SK-N-SH treated with all-trans-retinoic acid at 6 μM for 48 hours (cell line): ENCODE data around the gene ITGB3.

Experiments
- ARNTL ChIP-seq: fragments of 450-650 bp; formaldehyde crosslinking; IDR thresholded peaks from 2 replicates; pipeline ENCODE4 v1.5.0; 2020; ENCODE audit warnings: low read depth, mild to moderate bottlenecking, moderate library complexity, borderline replicate concordance
- BACH2 ChIP-seq: fragments of 250-450 bp; sonication (Bioruptor Pico); IDR thresholded peaks from 2 replicates; pipeline ENCODE4 v1.9.0; 2021; ENCODE audit warnings: mild to moderate bottlenecking, borderline replicate concordance
- ESRRG ChIP-seq: fragments of 250-450 bp; sonication (Bioruptor Pico); IDR thresholded peaks from 2 replicates; pipeline ENCODE4 v1.6.1; 2021; ENCODE audit warnings: mild to moderate bottlenecking
- ZFP3 ChIP-seq: fragments of 250-450 bp; sonication (Bioruptor Pico); IDR thresholded peaks from 2 replicates; pipeline ENCODE4 v1.5.0; 2020; ENCODE audit warnings: mild to moderate bottlenecking, moderate library complexity
- ZFP30 ChIP-seq: fragments of 450-650 bp; formaldehyde crosslinking; IDR thresholded peaks from 2 replicates; pipeline ENCODE4 v1.5.0; 2022; ENCODE audit warnings: mild to moderate bottlenecking, moderate library complexity
- ZNF565 ChIP-seq: fragments of 450-650 bp; formaldehyde crosslinking; conservative IDR thresholded peaks from 2 replicates; pipeline ENCODE4 v1.5.0; 2020; ENCODE audit warnings: low read depth, mild to moderate bottlenecking, moderate library complexity
- ZNF70 ChIP-seq: fragments of 450-650 bp; formaldehyde crosslinking; IDR thresholded peaks from 2 replicates; pipeline ENCODE4 v1.5.0; 2020; ENCODE audit warnings: mild to moderate bottlenecking, moderate library complexity
- TF ChIP-seq, protein P1 (sequence below): fragments of 250-450 bp; sonication (Bioruptor Pico); IDR thresholded peaks from 2 replicates; pipeline ENCODE4 v1.8.0; 2021; ENCODE audit warnings: low read depth, mild to moderate bottlenecking, moderate library complexity, borderline replicate concordance

- TF ChIP-seq ZFP3 (CRISPR knock-in tag) (no peak), ZNF70 (no peak), ARNTL (CRISPR knock-in tag) (no peak), ZFP30 (CRISPR knock-in tag) (no peak), BACH2 (CRISPR knock-in tag) (no peak), ZNF565 (CRISPR knock-in tag) (no peak), ESRRG (CRISPR knock-in tag) (no peak)
- TF ChIP-seq, protein P1, sequence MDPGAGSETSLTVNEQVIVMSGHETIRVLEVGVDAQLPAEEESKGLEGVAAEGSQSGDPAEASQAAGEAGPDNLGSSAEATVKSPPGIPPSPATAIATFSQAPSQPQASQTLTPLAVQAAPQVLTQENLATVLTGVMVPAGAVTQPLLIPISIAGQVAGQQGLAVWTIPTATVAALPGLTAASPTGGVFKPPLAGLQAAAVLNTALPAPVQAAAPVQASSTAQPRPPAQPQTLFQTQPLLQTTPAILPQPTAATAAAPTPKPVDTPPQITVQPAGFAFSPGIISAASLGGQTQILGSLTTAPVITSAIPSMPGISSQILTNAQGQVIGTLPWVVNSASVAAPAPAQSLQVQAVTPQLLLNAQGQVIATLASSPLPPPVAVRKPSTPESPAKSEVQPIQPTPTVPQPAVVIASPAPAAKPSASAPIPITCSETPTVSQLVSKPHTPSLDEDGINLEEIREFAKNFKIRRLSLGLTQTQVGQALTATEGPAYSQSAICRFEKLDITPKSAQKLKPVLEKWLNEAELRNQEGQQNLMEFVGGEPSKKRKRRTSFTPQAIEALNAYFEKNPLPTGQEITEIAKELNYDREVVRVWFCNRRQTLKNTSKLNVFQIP (CRISPR knock-in tag): no peak
These were observed 47.1 kb downstream of the ITGB3 start for GRCh38 chr17:47300718-47301117.
